GM19324 (cell line): ENCODE measurements around the gene KLF13.

Experiments
- ATAC-seq: cut with Tn5 transposase; IDR thresholded peaks from one replicate; pipeline ENCODE4 v1.9.1; 2021; ENCODE audit warnings: mild to moderate bottlenecking, moderate library complexity; ENCODE audit not compliant: unreplicated experiment, low FRiP score

KLF13 gene

GRCh38 chr15:31314380-31314779, 12.3 kb upstream of the KLF13 start:
- no peak for ATAC-seq

DNA sequence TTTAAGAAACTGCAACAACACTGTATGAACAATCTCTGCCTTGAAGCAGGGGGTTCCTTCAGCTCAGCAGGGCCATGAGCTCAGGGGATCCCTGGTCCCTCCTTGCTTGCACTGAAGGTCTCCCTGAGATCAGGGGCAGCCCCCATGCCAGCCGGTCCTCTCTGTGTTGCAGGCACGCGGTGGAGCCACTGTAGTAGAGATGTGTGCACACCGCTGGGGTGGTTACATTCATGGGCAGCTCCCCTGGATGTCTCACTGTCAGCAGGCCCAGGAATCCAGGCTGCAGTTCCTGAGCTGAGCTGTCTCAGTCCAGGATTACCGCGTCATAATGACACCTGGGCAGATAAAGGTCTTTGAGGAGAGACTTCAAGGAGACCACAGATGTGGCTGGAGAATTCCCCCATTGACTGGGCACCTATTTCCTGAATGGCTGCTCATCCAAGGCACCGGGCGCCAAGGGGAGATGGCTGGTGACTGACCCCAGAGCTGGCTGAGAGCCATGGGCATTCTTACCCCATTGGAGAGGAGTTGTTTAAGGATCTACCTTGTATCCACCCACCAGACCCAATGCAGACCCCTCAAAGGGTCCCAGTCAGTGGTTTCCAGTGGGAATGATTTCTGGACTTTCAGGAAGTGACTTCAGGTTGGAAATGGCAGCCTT, 10.4 kb upstream of the KLF13 start:
- ATAC-seq = no peak

GRCh38 chr15:31317017-31317416, 9.6 kb upstream of the KLF13 start:
- no peak for ATAC-seq

- no peak for ATAC-seq
These were observed 9.0 kb upstream of the KLF13 start for GRCh38 chr15:31317421-31318327.

DNA sequence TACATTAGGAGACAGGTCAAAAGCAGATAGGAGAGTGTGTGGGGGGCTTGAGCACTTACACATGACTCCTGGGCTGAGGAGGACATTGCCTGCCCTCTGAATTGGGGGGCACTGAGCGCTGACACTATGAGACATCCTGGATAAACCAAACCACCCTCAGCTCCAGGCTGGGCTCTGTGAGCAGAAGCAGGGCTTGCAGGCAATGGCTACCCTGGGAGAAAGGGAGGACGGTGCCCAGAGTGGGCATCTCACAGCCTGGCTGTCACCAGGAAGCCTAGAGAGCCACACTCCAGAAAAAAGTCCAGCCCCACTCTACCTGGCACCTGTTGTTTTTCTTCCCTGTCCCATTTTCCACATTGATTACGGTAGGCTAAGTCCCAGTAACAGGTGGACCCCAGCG, 8.2 kb upstream of the KLF13 start:
- no peak for ATAC-seq

- no peak for ATAC-seq
These were observed 6.6 kb upstream of the KLF13 start for GRCh38 chr15:31320022-31320421.

- ATAC-seq = no peak
These were observed 5.2 kb upstream of the KLF13 start for GRCh38 chr15:31321418-31321817.

DNA sequence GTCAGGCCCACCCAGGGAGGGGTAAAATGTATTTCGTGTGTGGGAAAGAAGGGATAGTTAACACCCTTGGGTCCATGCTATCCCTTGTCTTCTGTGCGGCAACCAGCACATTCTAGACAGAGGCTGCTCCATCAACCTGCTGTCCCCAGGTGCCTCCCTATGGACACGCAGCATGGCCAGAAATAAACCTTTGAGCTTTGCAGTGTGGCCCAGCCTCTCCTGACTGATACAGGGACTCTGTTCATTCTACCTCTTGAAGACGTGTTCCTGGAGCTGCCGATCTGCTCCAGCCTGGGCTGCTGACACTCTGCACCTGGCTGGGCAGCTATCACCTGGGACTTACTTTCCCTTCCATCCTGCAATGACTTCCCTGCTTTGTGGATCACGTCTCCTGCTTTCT, 4.1 kb upstream of the KLF13 start:
- no peak for ATAC-seq

DNA sequence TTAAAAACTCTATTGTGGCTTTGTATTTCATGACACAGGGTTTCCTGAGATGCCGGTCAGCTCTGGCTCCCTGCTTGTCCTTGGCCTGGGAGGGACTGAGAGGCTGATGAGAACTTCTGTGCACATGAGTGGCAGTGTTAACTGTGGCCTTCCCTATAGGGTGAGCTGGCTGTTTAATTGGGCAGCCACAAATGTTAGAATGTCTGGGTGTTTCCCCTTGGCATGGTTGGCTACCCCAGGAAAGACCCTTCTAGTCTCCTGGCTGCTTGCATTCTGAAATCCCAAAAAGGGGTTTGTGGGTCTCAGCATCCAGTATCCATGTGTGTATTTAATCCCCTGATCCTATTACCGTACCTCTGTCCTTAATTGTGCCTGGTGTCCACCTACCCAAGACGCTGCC, 3.0 kb upstream of the KLF13 start:
- no peak for ATAC-seq

GRCh38 chr15:31324186-31324585, 2.4 kb upstream of the KLF13 start:
- no peak for ATAC-seq

- ATAC-seq = no peak
These were observed 1.6 kb upstream of the KLF13 start for GRCh38 chr15:31324806-31325594.

DNA sequence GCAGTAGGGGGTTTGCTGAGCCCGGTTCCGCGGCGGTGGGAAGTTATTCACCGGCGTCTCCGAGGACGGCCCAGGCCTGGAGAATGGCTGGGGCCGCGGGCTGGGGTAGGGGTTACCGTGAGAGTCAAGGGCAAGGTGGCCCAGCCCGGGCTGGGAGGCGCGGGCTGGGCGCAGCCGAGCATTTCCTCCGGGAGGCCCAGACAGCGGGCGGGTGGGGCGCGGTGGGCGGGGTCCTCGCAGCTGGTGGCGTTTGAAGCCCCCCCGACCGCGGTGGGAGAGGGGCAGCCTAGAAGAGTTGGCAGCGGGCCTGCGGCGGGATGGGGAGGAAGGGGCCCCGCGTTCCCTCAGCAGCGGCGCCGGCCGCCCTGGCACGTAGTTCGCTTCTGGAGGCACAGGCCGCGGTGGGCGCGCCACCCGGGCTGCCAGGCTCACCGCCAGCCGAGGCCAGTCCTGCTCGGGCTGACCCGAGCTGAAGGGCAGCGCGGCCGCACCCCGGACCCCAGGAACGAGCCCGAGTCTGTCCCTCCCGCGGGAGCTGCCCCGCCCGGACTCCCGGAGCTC, 960 bp upstream of the KLF13 start:
- ATAC-seq = peak; percentile 4

- peak; percentile 19 for ATAC-seq
These were observed 437 bp downstream of the KLF13 start for GRCh38 chr15:31326875-31327668.

- ATAC-seq = peak; percentile 25
These were observed 1.2 kb downstream of the KLF13 start for GRCh38 chr15:31327669-31328427.

- ATAC-seq = peak; percentile 4
These were observed 1.9 kb downstream of the KLF13 start for GRCh38 chr15:31328428-31328968.

GRCh38 chr15:31328969-31329639, 2.5 kb downstream of the KLF13 start:
- no peak for ATAC-seq

GRCh38 chr15:31329640-31330010, 3.0 kb downstream of the KLF13 start:
- no peak for ATAC-seq

GRCh38 chr15:31330111-31330785, 3.6 kb downstream of the KLF13 start:
- no peak for ATAC-seq
